Activated CD8-positive, alpha-beta memory T cell treated with anti-CD3 and anti-CD28 coated beads for 1 hour (primary cell): ENCODE measurements around the gene AFDN.
A peak's percentile ranks its signal among the peaks of the same experiment; 100 is the strongest.

Experiments used
- DNase-seq, 2 donors: peaks; one replicate each; pipeline ENCODE4 v3.0.0-alpha.2; 2020; ENCODE audit warnings: low read depth in 1 of 2; ENCODE audit errors: extremely low read depth in 1 of 2

The AFDN gene

DNA sequence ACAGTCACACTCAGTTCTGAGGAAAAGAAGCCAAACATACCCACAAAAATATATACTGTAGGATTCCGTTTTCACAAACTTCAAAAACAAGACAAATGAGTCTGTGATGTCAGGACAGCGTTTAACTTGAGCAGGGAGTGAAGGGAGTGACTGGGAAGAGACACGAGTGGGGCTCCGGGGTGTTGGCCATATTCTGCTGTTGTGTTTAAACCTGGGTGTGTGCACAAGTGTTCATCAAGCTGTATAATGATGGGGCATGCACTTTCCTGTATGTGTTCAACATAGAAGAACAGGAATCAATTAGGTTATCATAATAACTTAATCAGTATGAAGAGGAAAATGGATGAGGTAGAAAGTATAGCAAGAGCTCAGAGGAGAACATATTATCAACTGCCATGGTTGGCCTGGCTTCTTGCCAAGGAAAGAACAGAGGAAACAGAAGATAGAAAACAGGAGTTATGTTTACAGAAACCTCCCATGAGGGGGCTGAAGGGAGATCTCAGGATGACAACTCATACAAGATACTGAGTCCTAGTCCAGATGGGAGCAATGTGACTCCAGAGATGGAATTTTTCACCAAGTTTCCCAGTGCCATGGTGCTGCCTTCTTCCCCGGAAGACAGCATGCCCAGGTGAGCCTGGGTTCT lies 15.1 kb upstream of the AFDN start:
- DNase-seq: no peak

DNA sequence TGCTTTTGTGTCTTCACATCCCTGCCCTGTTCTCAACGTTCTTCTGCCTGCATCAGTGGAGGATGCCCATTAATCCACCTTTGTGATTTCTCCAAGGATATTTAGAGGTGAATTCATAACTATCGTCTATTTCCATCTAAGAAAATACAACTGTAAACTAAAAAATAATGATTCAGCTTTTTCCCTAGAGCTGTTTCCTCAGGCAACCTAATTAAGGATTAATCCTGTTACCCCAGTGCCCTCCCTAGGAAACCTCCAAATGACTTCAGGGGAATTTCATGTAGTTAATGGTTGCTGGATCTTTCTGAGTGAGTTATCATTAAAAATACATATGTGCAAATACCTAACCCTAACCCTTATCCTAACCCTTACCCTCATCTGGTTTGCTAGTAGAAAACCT lies 14.6 kb upstream of the AFDN start:
- no peak for DNase-seq

DNA sequence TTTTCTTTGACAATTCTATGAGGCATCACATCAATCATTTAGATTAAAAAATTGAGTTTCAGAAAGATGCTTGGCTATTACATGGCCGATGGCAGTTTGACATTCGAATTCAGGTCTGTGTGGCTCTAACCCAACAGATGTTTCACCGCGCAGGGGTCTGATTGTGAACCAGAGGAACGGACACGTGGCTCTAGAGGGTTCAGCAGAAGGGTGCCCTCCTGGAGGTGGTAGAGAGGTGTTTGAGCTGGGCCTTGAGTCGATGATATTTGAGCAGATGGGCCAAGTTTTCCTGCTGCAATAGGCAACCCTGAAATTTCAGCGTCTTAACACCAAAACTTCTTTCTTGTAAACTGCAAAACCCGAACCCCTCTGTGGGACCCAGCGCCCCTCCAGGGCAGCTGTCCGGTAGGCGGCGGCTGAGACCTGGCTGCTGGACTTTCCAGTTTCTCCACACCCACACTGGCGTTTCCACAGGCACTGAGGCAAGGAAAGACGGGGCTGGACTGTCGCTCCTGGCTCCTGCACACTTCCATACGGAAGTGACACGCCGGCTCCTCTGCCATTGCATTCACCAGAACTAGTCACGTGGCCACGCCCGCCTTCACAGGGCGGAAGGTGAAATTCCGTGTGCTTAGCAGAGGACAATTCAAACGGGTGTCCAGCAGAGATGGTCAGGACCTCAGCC lies 11.3 kb upstream of the AFDN start:
- DNase-seq: no peak

DNA sequence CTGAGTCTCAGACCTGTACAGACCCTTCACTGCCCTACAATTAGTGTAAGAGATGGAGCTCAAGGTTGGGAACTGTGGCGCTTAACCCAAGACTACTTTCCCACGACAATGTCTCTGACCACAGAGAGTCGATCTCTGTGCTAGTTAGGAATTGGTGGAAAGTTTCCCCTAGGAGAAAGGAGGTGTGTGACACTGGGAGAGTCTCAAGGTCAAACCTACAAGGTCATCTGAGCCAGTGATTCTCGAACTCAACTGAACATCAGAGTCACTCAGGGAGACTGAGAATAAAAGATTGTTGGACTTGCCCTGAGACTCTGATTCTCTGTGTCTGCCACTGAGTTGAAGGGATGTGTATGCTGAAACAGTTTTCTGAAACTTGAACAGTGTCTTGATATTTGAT lies 9.7 kb upstream of the AFDN start:
- DNase-seq: no peak

DNA sequence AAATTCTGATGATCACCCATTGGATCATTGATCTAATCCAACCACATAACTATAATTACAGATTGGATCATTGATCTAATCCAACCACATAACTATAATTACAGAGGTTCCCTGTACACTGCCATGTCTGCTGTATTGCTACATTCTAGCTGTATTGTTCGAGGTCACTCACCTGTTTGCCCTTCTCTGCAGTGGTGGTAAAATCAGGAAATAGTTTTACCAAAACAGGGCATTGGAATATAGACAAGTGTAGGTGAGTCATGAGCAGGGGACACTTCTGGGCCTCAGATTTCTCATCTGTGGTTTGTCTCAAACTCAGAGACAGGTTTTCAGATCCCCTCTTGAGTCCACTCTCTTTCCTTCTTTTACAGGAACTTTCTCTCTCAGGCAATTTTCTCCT lies 9.0 kb upstream of the AFDN start:
- no peak for DNase-seq

DNA sequence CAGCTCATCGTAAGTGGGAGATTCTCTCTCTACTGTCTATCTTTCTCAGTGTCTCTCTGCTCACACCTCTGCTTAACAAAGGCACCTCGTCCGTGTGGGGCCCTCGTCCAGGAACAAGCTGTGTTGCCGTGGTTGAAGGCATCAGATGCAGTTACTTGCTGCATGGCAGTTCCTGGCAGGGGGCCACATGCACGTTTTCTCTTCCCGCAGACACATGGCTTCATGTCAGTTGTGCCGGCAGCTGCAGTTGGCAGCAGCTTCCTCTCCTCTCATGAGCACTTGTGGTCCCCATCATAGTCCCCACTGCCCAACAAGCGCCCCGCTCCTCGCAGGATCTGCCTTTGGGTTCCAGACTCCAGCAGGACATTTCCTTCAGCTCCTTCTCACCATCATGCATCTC lies 7.1 kb upstream of the AFDN start:
- no peak for DNase-seq

DNA sequence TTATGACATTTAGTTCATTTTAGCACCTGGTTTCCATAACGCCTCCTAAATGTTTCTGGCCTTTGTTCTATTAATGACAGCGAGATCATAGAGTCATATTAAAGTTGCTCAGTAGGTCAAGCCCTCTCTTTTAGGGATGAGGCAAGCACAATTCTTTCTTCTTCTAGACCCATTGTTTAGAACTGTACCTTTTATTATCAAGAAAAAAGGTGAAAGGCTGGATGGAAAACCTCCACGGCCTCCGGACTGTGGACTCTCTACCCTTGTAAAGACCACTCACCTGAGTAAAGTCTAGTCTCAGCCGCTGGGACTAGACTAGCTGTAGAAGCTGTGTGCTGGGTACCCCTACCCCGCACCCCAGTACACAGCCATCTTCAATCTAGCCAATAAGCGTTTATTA lies 6.0 kb upstream of the AFDN start:
- no peak for DNase-seq

DNA sequence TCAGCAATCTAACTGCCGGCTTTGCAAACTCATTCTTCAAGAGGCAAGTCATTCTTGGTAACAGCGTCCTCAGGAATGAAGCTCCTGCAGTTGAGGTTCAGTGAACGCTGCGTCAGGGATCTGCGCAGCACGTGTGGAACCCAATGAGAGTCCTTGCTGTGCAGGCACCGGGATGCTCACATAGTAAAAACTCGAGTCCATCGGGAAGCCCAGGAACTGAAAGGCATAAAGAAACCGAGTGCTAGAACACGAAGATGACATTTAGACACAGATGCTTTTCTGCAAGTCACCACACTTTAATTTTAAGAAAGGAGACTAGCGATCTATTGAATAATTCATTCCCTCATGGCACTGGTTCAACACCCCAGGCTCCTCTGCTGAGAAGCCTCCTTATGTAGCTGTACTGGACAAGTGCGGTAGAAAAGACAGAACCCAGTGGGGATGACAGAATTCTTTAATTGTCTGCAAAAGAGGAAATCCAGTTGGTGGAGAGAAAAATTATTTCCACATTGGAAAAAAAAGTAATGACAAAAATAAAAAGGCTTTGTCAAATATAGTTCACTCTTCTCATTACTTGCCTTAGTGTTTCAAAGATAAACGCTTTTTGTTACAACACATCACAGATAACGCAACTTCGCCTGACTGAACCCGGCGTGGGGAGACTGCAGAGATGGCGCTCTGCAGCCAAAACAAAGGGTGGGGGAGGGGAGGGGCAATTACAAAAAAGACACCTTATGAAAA lies 1.9 kb upstream of the AFDN start:
- DNase-seq: no peak

DNA sequence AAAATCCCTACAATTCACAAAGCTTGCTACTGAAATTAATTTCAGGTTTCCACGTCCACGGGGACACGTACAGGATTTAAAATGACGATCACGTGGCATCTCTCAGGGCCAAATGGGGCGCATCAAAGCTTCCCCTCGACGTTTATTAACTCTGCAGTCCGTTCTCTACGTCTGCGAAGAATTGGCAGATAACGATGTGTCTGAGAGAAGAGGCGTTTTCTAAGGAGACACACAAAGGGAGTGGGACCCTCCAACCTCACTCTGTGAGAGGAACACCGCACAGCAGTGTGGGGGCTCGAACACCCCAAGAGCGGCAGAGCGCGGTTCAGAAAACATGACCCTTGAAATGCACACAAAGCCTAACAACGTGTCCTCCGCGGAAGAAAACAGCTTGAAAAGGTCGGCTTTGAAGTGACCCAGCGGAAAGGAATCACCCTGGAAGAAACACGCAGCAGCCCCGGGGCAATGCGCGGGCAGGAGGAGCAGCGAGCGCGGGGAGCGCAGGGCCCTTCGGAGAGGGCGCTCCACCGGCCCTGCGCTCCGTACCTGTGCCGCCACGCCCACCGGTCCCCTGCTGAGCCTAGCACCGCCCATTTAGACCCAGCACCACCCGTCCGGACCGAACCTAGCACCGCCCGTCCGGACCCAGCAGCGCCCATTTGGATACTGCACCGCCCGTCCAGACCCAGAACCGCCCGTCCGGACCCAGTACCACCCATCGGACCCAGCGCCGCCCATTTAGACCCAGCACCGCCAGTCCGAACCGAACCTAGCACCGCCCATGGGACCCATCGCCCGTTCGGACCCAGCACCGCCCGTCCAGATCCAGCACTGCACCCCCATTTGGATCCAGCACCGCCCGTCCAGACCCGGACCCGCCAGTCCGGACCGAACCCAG lies 1.1 kb upstream of the AFDN start:
- DNase-seq: no peak

DNA sequence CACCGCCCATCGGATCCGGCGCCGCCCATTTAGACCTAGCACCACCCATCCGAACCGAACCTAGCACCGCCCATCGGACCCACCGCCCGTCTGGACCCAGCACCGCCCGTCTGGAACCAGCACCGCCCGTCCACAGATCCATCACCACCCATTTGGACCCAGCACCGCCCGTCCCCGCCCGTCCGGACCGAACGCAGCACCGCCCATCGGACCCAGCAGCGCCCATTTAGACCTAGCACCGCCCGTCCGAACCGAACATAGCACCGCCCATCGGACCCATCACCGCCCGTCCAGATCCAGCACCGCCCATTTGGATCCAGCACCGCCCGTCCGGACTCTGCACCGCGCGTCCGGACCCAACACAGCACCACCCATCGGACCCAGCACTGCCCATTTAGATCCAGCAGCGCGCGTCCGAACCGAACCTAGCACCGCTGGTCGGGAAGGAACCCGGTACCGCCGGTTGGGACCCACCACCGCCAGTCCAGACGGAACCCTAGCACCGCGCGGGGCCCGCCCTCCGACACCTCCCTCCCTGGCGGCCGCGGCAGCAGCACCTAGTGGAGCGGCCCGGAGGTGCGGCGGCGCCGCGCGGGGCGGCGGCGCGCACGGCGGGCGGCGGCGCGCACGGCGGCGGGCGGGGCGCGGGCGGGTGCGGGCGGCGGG lies 348 bp upstream of the AFDN start:
- peak in 1 of 2 donors; percentile 51 for DNase-seq

DNA sequence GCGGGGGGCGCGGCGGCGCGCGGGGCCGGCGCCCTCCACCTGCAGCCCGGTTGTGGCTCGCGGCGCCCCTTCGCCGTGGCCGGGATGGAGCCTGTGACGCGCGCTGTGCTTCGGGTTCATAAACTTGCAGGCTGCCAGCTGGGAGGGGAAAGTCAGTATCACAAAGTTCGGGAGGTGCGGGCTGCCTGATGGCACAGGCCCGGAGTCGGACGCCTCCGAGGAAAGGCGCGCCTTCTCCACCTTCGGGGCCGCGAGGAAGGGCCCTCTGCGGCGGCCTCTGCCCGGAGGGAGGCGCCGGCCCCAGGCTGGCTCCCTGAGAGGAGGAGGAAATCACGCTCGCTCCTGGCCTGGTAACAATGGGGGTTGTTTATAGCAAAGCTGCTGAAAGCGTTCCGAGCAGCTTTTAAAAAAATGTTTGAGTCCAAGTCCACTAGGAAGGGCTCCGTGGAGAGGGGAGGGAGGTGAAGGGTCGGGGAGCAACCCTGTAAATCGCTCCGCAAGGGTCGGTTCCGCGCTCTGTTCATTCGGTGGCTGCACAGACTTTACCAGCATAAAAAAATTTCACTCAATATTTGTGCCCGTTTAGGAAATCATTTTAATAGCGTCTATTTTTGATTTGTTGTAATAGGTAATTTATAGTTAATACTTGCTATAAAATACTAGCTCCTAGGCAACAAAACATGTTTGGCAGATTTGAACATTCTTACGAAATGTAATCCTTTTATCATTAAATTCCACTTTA lies 1.0 kb downstream of the AFDN start:
- DNase-seq: no peak

DNA sequence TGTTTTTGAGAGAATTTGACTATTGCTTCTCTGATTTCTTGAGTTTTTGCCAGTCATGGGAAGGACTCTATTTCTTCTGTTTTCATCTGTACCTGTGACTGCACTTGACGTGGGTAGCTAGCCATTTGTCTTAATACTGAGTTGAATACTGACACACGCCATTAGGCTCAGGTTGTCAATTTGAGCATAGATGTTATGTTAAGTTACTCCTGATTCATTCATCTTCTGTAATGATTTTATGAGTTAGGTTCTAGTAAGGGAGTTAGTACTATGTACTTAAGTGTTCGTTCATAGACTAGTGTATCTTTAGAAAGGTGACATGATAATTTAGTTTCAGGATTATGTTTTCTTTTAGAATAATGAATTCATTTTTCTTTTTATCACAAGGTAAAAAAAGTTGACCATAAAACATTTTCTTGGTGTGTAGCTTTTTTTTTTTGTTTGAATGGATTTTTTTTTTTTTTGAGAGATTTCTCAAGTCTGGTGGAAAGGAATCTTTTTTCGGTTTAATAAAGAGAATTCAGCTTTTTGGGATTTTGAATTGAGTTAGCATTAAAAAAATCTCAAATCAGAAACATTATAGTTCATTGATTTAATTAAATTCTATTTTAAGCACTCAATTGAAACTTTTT lies 1.7 kb downstream of the AFDN start:
- DNase-seq: no peak

DNA sequence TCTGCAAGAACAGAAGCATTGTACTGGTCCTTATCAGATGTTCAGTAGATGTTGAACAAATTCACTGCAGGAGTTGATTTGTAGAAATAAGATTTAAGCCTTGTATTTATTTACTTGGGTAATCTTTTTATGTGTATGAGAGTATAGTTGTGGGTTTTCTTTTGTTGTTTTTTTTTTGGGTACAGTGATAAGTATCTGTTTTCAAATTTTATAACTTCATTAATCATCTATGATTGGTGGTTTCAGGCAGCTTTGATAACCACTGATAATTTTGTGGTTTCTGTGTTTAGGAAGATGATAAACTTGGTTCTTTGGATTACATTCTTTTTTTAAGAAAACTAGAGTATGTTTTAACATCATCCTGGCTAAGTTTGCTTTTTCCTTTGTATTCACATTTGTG lies 2.8 kb downstream of the AFDN start:
- no peak for DNase-seq

DNA sequence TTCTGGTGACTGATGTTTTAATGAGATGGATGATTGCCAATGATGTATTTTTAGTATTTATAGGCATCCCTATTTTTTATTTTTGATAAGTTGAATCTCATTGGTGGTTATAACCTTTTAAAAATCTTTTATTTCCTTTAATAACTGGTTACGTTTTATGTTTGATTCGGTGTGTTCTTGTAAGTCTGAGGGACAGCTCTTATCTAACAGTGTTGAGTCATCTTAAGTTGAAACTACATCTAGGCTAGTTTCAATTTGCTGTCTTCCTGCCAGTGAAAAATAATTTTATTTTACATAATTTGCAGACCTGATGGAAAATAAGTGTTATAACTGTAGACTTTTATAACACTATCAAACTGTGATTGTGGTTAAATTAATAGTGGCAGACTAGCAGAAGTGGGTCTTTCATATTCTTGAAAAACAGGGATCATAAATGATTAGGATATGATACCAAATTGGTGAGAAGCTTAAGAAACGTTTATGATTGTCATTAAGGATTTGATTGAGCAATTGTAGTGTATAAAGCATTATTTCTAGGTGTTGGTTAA lies 4.6 kb downstream of the AFDN start:
- DNase-seq: no peak

DNA sequence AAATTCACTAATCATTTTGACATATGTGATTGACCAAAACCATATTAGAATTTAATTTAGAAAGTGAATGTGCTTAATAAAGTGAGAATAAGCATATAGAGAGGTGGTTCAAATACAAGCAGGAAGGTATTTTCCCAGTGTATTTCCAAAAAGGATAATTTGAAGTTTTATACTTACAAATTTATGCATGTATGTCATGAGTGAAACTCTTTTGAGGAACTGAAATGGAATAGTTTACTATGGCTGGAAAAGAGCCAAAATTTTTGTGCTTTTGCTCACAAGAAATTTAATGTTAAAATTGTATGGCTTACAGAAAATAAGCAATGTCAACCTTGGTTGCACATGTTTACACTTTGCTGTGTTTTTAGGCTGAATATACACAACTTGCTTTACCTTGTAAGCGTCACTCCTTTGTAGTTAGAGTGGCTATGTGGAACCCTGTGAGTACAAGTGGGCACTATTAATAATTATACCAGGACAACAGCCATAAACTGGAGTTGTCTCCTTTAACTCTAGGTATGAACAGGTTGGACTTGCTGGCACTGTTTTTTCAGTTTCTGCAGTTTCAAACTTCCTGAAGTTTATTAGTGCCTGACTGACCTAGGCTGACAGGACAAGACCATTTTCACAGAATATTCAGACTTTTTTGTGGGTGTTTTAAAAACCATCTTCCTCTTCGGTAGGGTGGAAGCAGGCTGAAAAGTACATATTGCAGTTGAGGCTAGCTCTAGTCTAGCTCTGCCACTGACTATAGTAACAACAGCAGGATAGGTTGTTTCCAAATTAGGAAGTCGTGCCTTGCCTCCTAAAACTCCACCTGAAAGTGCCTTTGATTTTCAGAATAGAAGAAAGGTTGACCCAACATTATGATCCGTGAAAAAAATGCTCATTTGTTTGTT lies 6.0 kb downstream of the AFDN start:
- no peak for DNase-seq

DNA sequence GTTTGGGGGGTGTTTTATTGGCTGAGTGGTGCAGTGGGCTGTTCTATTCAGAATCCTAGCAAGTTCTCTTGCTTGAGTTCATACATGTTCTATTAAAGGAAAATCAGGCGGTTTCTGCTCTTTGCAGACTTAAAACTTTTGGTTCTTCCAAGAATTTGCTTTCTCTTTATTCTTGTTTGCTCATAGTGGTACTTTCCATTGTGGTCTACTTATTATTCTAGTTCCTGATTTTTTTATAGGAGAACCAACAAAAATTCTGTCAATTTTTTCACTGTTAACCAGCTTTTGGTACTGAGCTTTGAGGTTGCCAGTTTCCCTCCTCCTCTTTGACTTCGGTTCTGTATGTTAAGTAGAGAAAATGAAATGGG lies 6.7 kb downstream of the AFDN start:
- no peak for DNase-seq

DNA sequence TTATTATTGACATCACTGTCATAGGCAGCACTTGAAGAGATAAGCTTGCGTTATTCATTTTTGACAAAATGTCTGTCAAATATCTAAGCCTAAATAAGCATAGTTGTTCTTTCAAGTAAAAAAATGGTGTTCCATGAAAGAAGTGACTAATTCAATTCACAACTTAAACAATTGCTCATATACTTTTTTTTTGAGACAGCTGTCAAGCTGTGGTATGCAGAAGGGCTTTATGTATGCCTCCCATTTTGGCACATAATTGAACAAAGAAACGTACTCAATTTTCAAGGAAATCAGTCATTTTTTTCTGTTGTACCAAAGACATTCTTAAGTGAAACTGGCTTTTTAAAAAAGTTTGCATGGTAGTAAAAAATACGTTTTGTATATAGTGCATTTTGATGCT lies 8.5 kb downstream of the AFDN start:
- no peak for DNase-seq

DNA sequence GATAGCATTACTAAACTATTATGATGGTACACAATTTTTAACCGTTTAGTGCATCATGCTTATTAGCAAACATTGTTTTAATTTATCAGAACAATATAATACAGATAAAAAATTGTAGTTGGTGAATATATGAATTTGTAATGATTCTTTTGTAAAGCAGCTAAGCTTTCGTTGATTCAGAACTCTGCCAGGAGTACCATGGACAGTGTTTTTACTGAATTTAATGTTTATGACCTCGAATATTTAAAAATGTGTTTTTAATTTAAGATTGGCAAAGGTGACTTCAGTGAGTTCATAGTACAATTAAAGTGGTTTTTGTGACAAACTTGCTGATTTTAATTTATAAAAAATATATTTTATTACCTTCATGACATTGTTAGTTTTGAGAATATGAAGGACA lies 10.0 kb downstream of the AFDN start:
- no peak for DNase-seq
